GM20000 (cell line): ENCODE data around the gene CYP27B1.

ENCODE experiments used
- DNase-seq: peaks from one replicate; pipeline ENCODE4 v3.0.0; 2012; ENCODE audit warnings: low spot score
- CTCF ChIP-seq: IDR thresholded peaks from 2 replicates; pipeline ENCODE4 v1.5.1; 2012; ENCODE audit warnings: mild to moderate bottlenecking, control low read depth; ENCODE audit errors: extremely low read depth, missing control alignments

Gene CYP27B1

GRCh38 chr12:57733928-57734327 lies 33.0 kb downstream of the CYP27B1 start:
- no peak for DNase-seq
- TF ChIP-seq CTCF: no peak

DNA sequence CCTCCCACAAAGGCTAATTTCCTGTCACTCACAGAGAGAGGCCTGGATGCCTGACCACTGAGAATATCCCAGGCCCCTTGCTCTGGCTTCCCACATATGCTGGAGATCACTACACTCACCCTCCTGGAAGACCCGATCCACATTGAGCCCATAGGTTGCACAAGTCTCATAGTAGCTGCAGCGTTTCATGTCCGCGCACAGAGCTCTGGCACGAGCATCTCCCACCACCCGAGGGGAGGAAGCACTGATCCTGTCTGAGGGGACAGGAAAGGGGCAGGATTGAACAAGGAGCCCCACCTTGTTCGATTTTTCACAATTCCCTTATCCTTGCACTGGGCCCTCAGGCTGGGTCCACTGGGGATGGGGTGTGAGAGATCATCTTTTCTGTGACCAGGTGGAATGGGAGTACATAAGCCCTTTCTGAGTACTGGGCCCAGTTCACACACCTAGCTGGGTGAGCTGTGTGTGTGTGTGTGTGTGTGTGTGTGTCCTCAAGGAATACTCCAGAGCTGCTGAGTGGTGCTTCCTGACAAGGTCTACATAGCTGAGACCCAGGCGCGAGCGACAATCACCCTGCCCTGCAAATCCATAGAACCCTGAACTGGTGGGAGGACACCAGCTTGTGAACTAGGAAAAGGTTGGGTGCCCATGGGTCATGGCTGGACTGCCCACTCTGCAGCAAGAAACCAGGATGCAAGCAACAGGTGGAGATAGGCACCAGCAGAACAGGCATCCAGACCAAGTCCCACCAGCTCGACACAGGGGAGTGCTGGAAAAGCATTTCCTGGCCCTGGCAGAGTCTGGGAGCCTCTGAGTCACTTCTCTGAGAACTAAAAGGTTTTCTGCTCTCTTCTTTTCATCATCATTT lies 33.9 kb downstream of the CYP27B1 start:
- no peak for TF ChIP-seq CTCF
- DNase-seq: no peak

DNA sequence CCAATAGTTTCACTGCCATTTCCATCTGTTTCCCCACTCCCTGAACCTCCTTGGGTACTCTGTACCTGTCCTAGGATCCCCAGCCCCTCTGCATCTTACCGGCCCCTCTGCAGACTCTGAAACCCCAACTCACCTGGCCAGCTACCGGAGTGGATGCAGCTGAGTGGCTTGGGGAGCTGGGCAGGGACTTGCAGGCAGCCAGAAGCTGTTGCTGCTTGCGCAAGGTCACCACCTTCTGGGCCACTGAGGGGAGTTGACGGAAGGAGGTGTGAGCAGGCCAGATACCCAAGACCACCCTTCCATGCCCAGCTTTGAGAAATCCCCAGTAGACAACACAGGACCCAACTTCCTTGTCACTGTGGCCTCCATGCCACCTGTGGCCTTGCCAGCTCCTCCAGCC lies 34.6 kb downstream of the CYP27B1 start:
- DNase-seq: no peak
- no peak for TF ChIP-seq CTCF

DNA sequence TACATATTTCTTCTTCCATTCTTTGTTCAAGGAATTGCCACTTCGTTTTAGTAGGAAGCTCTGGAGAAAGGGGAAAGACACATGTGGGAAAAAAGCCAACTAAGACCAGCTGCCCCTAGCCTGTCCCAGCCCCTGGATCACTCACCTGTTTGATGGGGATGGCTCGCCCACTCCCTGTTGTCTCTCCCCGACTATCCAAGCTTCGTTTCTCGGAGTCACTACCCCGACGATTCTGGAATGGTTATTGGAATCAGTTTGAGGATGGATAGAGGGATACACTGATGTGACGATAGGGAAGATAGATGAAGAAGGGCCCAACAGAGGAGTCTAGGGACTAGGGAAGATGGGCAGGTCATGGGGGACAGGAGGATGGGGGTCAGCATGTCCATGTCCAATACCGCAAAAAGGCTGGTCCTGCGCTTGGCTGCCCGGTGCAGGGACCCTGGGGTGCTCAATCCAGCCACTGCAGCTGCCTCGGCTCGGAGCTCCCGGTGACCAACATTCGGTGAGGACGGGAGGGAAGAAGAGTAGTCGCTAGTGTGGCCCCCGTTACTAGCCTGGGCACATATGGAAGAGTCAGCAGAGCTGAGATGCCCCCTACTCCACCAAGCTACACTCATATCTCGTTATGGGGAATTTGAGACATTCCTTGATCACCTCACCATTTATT lies 35.3 kb downstream of the CYP27B1 start:
- TF ChIP-seq CTCF: no peak

DNA sequence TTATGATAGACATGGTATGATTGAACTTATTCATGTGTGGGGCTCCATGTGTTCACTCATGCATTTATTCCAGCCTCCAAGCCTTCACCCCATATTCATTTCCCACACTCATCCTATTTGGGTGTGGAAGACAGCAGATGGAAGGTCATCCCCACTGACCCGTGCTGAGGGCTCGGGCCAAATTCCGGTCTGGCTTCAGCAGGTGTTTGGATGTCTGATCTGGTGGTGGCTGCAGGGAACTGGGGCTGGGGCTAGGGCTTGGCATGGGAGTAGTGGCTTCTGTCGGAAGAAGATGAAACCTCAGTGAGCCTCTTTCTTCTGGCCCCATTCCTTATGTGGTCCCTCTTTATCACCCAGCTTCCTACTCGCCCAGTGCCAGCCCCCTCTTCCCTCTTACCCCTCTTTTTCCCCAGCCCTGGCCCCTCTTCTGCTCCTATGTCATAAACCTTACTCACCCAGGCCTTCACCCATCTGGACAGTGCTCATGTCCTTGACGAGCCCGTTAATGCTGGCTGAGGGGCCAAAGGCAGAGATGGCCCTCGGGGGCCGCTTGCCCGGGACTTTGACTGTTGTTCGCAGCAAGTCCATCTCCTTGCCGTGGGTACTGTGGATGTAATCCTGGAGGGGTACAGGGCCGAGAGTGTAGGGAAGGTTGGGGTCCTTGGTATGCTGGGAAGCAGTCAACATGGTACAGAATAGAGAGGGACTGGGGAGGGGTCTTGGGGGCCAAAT lies 36.4 kb downstream of the CYP27B1 start:
- TF ChIP-seq CTCF: no peak

More for the DNA sequence above, 35.3 kb downstream of the CYP27B1 start:
- no peak for DNase-seq

DNA sequence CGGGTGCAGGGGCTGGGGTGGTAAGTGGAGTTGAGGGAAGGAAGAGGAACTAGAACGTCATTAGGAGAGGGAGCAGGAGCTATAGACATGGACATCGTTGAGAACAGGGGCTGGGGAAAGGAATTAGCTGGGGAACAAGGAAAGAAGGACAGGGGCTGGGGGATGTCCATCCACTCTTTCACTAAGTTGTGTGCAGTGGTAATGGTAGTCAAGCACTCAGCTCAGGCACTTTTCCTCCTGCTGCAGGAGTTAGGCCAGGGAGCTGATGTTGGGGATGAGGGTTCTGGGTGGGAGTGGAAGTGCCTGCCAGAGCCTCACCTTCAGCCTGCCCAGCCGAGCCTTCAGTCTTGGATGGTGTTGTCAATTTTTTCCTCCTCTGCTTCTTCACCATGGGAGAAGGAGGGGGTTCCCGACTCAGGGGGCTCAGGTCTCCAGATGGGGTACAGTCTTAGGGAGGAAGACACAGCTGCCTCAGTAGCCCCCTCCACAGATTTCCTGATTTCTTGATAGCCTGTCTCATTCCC lies 37.5 kb downstream of the CYP27B1 start:
- no peak for TF ChIP-seq CTCF
- peak; percentile 13 for DNase-seq

More for the DNA sequence above, 36.4 kb downstream of the CYP27B1 start:
- DNase-seq: no peak
